Melanocyte of skin (primary cell): ENCODE measurements around the gene DHRS11. TPM values are rescaled to one million over a fixed set of nuclear protein-coding genes. Genes with fewer than 3 reads are reported as not detected.

ENCODE experiments used
- total RNA-seq, 2 donors: library from RNA; depleted of rRNA; stranded (reverse); fragments of >200 nt; gene quantifications; 2 replicates each; pipeline ENCODE4 v1.2.3, GENCODE V29; 2012

Gene DHRS11
- total RNA-seq: 1 to 10 TPM; 1.0 to 3.0 TPM

GRCh38 chr17:36591434-36592315, at the start of gene DHRS11:
Gene DHRS11 (plus strand): TSS chr17:36591879. CDS start chr17:36592010, 131 bp downstream.

GRCh38 chr17:36544307-36545076, 47.2 kb upstream of the DHRS11 start, which contains the start of gene GGNBP2:
Gene GGNBP2 (plus strand): TSS chr17:36544919. CDS start chr17:36545725, 806 bp downstream.

GRCh38 chr17:36601303-36602029, 9.8 kb downstream of the DHRS11 start, which contains the start of gene MRM1:
Gene MRM1 (plus strand): TSS chr17:36601583. CDS start chr17:36601811, 228 bp downstream.

Other genes starting within 250 kb of the DHRS11 start
- not detected for gene TBC1D3H, start 203.4 kb upstream of the DHRS11 start, total RNA-seq
- 10 to 100 TPM; 16.9 to 19.0 TPM for gene ZNHIT3, start 105.2 kb upstream of the DHRS11 start, total RNA-seq
- 10 to 100 TPM; 42.0 to 96.2 TPM for gene MYO19, start 57.0 kb upstream of the DHRS11 start, total RNA-seq
- 10 to 100 TPM in 1 of 2 donors, 1 to 10 TPM in 1; 10.0 to 12.0 TPM for gene PIGW, start 56.9 kb upstream of the DHRS11 start, total RNA-seq
- 10 to 100 TPM; 31.7 to 32.6 TPM for gene GGNBP2, start 47.0 kb upstream of the DHRS11 start, total RNA-seq
- 1 to 10 TPM; 4.5 to 5.7 TPM for gene MRM1, start 9.7 kb downstream of the DHRS11 start, total RNA-seq